HepG2 (cell line): ENCODE measurements around the gene RABEP2. TPM values are rescaled to one million over a fixed set of nuclear protein-coding genes. Genes with fewer than 3 reads are reported as not detected.

Experiments
- AGO2 ChIP-seq: fragments of 200-400 bp; formaldehyde crosslinking; optimal IDR thresholded peaks from 2 replicates; pipeline ENCODE3; 2017; ENCODE audit warnings: mild to moderate bottlenecking, low read depth, low read length, moderate library complexity
- ERF ChIP-seq: IDR thresholded peaks from 2 replicates; pipeline ENCODE4 v1.6.1; 2018; ENCODE audit warnings: missing biosample characterization, missing genetic modification reagents
- HMG20B ChIP-seq: conservative IDR thresholded peaks from 2 replicates; pipeline ENCODE4 v1.6.1; 2016; ENCODE audit warnings: missing genetic modification reagents, missing compliant biosample characterization
- KDM3A ChIP-seq: IDR thresholded peaks from 2 replicates; pipeline ENCODE4 v1.6.1; 2018; ENCODE audit warnings: low read depth, missing compliant biosample characterization
- KLF13 ChIP-seq: sonication (generic); formaldehyde crosslinking; IDR thresholded peaks from 2 replicates; pipeline ENCODE4 v1.4.0; 2020; ENCODE audit warnings: mild to moderate bottlenecking, missing genetic modification reagents
- NFE2 ChIP-seq: sonication (generic); formaldehyde crosslinking; IDR thresholded peaks from 2 replicates; pipeline ENCODE4 v1.4.0; 2020; ENCODE audit warnings: missing genetic modification reagents
- NFIC ChIP-seq: IDR thresholded peaks from 2 replicates; pipeline ENCODE4 v1.6.1; 2012; ENCODE audit warnings: mild to moderate bottlenecking, low read length, inconsistent platforms
- PPARG ChIP-seq: conservative IDR thresholded peaks from 2 replicates; pipeline ENCODE4 v1.6.1; 2016; ENCODE audit warnings: missing biosample characterization, missing genetic modification reagents
- PRDM4 ChIP-seq: sonication (generic); formaldehyde crosslinking; IDR thresholded peaks from 2 replicates; pipeline ENCODE4 v1.9.0; 2021; ENCODE audit warnings: missing genetic modification reagents, borderline replicate concordance
- RBAK ChIP-seq: sonication (generic); formaldehyde crosslinking; IDR thresholded peaks from 2 replicates; pipeline ENCODE4 v1.5.1; 2020; ENCODE audit warnings: mild to moderate bottlenecking, missing genetic modification reagents
- RORA ChIP-seq: sonication (generic); formaldehyde crosslinking; IDR thresholded peaks from 2 replicates; pipeline ENCODE4 v1.5.0; 2020; ENCODE audit warnings: mild to moderate bottlenecking, missing genetic modification reagents, moderate library complexity
- SIN3A ChIP-seq: IDR thresholded peaks from 2 replicates; pipeline ENCODE4 v1.6.1; 2011; ENCODE audit warnings: low read depth, mild to moderate bottlenecking, control low read depth, low read length, borderline replicate concordance
- YEATS2 ChIP-seq: sonication (generic); formaldehyde crosslinking; IDR thresholded peaks from 2 replicates; pipeline ENCODE4 v1.4.0; 2020; ENCODE audit warnings: missing genetic modification reagents, borderline replicate concordance
- ZBTB7A ChIP-seq: sonication (generic); formaldehyde crosslinking; IDR thresholded peaks from 2 replicates; pipeline ENCODE4 v1.8.0; 2022; ENCODE audit warnings: mild to moderate bottlenecking, missing genetic modification reagents
- ZFP91 ChIP-seq: sonication (generic); formaldehyde crosslinking; IDR thresholded peaks from 2 replicates; pipeline ENCODE4 v1.9.0; 2022; ENCODE audit warnings: missing genetic modification reagents, mild to moderate bottlenecking, borderline replicate concordance
- ZNF180 ChIP-seq: sonication (generic); formaldehyde crosslinking; IDR thresholded peaks from 2 replicates; pipeline ENCODE4 v1.4.0; 2020; ENCODE audit warnings: low read depth, missing genetic modification reagents, borderline replicate concordance
- ZNF484 ChIP-seq: sonication (generic); formaldehyde crosslinking; IDR thresholded peaks from 2 replicates; pipeline ENCODE4 v1.5.1; 2020; ENCODE audit warnings: mild to moderate bottlenecking, low read depth, missing genetic modification reagents, borderline replicate concordance
- ZNF530 ChIP-seq: sonication (generic); formaldehyde crosslinking; IDR thresholded peaks from 2 replicates; pipeline ENCODE4 v1.5.0; 2020; ENCODE audit warnings: low read depth, mild to moderate bottlenecking, missing genetic modification reagents
- ZNF569 ChIP-seq: sonication (generic); formaldehyde crosslinking; IDR thresholded peaks from 2 replicates; pipeline ENCODE4 v1.5.0; 2020; ENCODE audit warnings: mild to moderate bottlenecking, missing genetic modification reagents, moderate library complexity, borderline replicate concordance
- ZNF589 ChIP-seq: sonication (generic); formaldehyde crosslinking; conservative IDR thresholded peaks from 2 replicates; pipeline ENCODE4 v1.8.0; 2022; ENCODE audit warnings: mild to moderate bottlenecking, moderate library complexity, missing genetic modification reagents
- ZNF619 ChIP-seq: sonication (generic); formaldehyde crosslinking; IDR thresholded peaks from 2 replicates; pipeline ENCODE4 v1.4.0; 2020; ENCODE audit warnings: mild to moderate bottlenecking, missing genetic modification reagents
- ZNF629 ChIP-seq: sonication (generic); formaldehyde crosslinking; conservative IDR thresholded peaks from 2 replicates; pipeline ENCODE4 v1.5.0; 2020; ENCODE audit warnings: missing genetic modification reagents
- ZNF761 ChIP-seq: sonication (generic); formaldehyde crosslinking; conservative IDR thresholded peaks from 2 replicates; pipeline ENCODE4 v1.4.0; 2020; ENCODE audit warnings: mild to moderate bottlenecking, missing genetic modification reagents
- ZNF790 ChIP-seq: sonication (generic); formaldehyde crosslinking; IDR thresholded peaks from 2 replicates; pipeline ENCODE4 v1.8.0; 2022; ENCODE audit warnings: missing genetic modification reagents, mild to moderate bottlenecking, borderline replicate concordance
- ZNF792 ChIP-seq: IDR thresholded peaks from 2 replicates; pipeline ENCODE4 v1.6.1; 2016
- ZNF816 ChIP-seq: sonication (generic); formaldehyde crosslinking; IDR thresholded peaks from 2 replicates; pipeline ENCODE4 v1.8.0; 2022; ENCODE audit warnings: missing genetic modification reagents, mild to moderate bottlenecking, borderline replicate concordance
- ZZZ3 ChIP-seq: sonication (generic); formaldehyde crosslinking; IDR thresholded peaks from 2 replicates; pipeline ENCODE4 v1.4.0; 2020; ENCODE audit warnings: missing genetic modification reagents, mild to moderate bottlenecking, borderline replicate concordance
- polyA plus RNA-seq, 8 experiments: library from polyadenylated mRNA; depleted of rRNA in 3 of 8; stranded (reverse) in 7 of 8; unstranded in 1 of 8; fragments of >200 nt; fragmentation: Illumina TruSeq in 4 of 8; extraction: Trizol in 4 of 8; gene quantifications; 2 replicates each; pipeline versions ENCODE4 v1.2.1 to v1.2.3, GENCODE V29; 2011 to 2016; ENCODE audit warnings: low read depth in 4 of 8, missing spikeins in 1 of 8, mixed read lengths in 1 of 8; ENCODE audit not compliant: insufficient read depth in 1 of 8
- total RNA-seq, 5 experiments: library from RNA; depleted of rRNA; stranded (reverse); fragments of >200 nt; fragmentation: Illumina TruSeq; extraction: Trizol; gene quantifications; 2 replicates each; pipeline ENCODE4 v1.2.3, GENCODE V29; 2016; ENCODE audit warnings: low read depth in 1 of 5

RABEP2 gene
- total and polyA plus RNA-seq, 2 of the 13 experiments (the other 11 are each of a cell fraction or from before 2014, with no cell fraction given) = 10.8 to 18.4 TPM

- no peak for TF ChIP-seq ZNF569
- peak; percentile 66; the same call in 1 of the 2 replicates for TF ChIP-seq ZFP91 (CRISPR knock-in tag)
- no peak for TF ChIP-seq ZZZ3 (CRISPR knock-in tag)
- peak; percentile 90; the same call in 1 of the 2 replicates for TF ChIP-seq ZNF790
- TF ChIP-seq ZNF530 = no peak
- 0 out of 2 replicates have a peak, but pooled peaks have one; percentile 3 for TF ChIP-seq PPARG (CRISPR knock-in tag)
- no peak for TF ChIP-seq KLF13 (CRISPR knock-in tag)
- TF ChIP-seq YEATS2 (CRISPR knock-in tag) = peak; percentile 85
- no peak for TF ChIP-seq ZBTB7A
- TF ChIP-seq RORA (CRISPR knock-in tag) = no peak
- no peak for TF ChIP-seq ZNF484 (CRISPR knock-in tag)
- TF ChIP-seq ZNF761 (CRISPR knock-in tag) = peak; percentile 68; the same call in 1 of the 2 replicates
- no peak for TF ChIP-seq SIN3A
- TF ChIP-seq ZNF589 (CRISPR knock-in tag) = peak; percentile 40; the same call in 1 of the 2 replicates
- no peak for TF ChIP-seq ZNF629 (CRISPR knock-in tag)
- peak; percentile 20 for TF ChIP-seq KDM3A (CRISPR knock-in tag)
- no peak for TF ChIP-seq ZNF180 (CRISPR knock-in tag)
- no peak for TF ChIP-seq ZNF816 (CRISPR knock-in tag)
- TF ChIP-seq ZNF792 = peak; percentile 42; the same call in 1 of the 2 replicates
- no peak for TF ChIP-seq RBAK (CRISPR knock-in tag)
- TF ChIP-seq NFE2 (CRISPR knock-in tag) = no peak
- no peak for TF ChIP-seq HMG20B (CRISPR knock-in tag)
- peak; percentile 69 for TF ChIP-seq AGO2
- no peak for TF ChIP-seq PRDM4
- peak; percentile 57; the same call in 1 of the 2 replicates for TF ChIP-seq ERF (CRISPR knock-in tag)
- TF ChIP-seq ZNF619 (CRISPR knock-in tag) = no peak
- no peak for TF ChIP-seq NFIC
These were observed 25.8 kb upstream of the RABEP2 start, which contains the start of gene NFATC2IP (continued) for GRCh38 chr16:28950648-28951409.
